Duodenal mucosa (tissue), 2 donors: ENCODE results near the gene C19orf33.

ENCODE experiments used
- H3K27ac ChIP-seq: one replicate; pipeline ENCODE4 v1.7.0; 2013; ENCODE audit warnings: low read depth, low read length
- H3K27me3 ChIP-seq, 2 donors: one replicate each; pipeline ENCODE4 v1.7.0; 2013; ENCODE audit warnings: low read length in 2 of 2, control low read depth in 1 of 2; ENCODE audit not compliant: insufficient read depth in 2 of 2, control insufficient read depth in 1 of 2
- H3K36me3 ChIP-seq, 2 donors: one replicate each; pipeline ENCODE4 v1.7.0; 2013; ENCODE audit warnings: low read length in 2 of 2, control low read depth in 1 of 2; ENCODE audit not compliant: insufficient read depth in 2 of 2, control insufficient read depth in 1 of 2
- H3K4me1 ChIP-seq, 2 donors: one replicate each; pipeline ENCODE4 v1.7.0; 2013; ENCODE audit warnings: low read length in 2 of 2, control low read depth in 1 of 2; ENCODE audit not compliant: insufficient read depth in 2 of 2, control insufficient read depth in 1 of 2
- H3K4me3 ChIP-seq, 2 donors: one replicate each; pipeline ENCODE4 v1.7.0; 2013; ENCODE audit warnings: low read length in 2 of 2, low read depth in 1 of 2
- H3K9ac ChIP-seq, 2 donors: one replicate each; pipeline ENCODE4 v1.7.0; 2013; ENCODE audit warnings: low read length in 2 of 2, low read depth in 1 of 2
- H3K9me3 ChIP-seq, 2 donors: one replicate each; pipeline ENCODE4 v1.7.0; 2013; ENCODE audit warnings: low read length in 2 of 2, control low read depth in 1 of 2; ENCODE audit not compliant: control insufficient read depth in 1 of 2

Gene C19orf33

GRCh38 chr19:38290631-38291147 is 13.4 kb upstream of the C19orf33 start:
- H3K27ac ChIP-seq = no peak overlapping the region

GRCh38 chr19:38291855-38292254 is 12.2 kb upstream of the C19orf33 start:
- Histone ChIP-seq H3K36me3 (peaks cover 26 to 63% of the 10 kb centered on the region in 2 donors), H3K27me3 (no peaks in the 10 kb centered on the region), H3K4me3 (no peak overlapping the region), H3K27ac (no peak overlapping the region), H3K9me3 (no peaks in the 10 kb centered on the region), H3K4me1 (no peaks in the 10 kb centered on the region), H3K9ac (no peak overlapping the region)

More at GRCh38 chr19:38290631-38291147, 13.4 kb upstream of the C19orf33 start:
- H3K4me3 ChIP-seq = no peak overlapping the region
- no peaks in the 10 kb centered on the region for H3K4me1 ChIP-seq
- no peaks in the 10 kb centered on the region for H3K27me3 ChIP-seq
- peaks cover 26 to 70% of the 10 kb centered on the region in 2 donors for H3K36me3 ChIP-seq
- no peaks in the 10 kb centered on the region for H3K9me3 ChIP-seq
- no peak overlapping the region for H3K9ac ChIP-seq

- H3K4me1 ChIP-seq = no peaks in the 10 kb centered on the region
- H3K27ac ChIP-seq = no peak overlapping the region
- H3K9me3 ChIP-seq = no peaks in the 10 kb centered on the region
- H3K9ac ChIP-seq = no peak overlapping the region
- H3K27me3 ChIP-seq = no peaks in the 10 kb centered on the region
- H3K4me3 ChIP-seq = no peak overlapping the region
- peaks cover 26 to 53% of the 10 kb centered on the region in 2 donors for H3K36me3 ChIP-seq
These were observed 10.8 kb upstream of the C19orf33 start for GRCh38 chr19:38293281-38293680.

GRCh38 chr19:38294090-38294489 is 10.0 kb upstream of the C19orf33 start:
- no peak overlapping the region for H3K27ac ChIP-seq
- no peaks in the 10 kb centered on the region for H3K4me1 ChIP-seq
- H3K9ac ChIP-seq = no peak overlapping the region
- H3K36me3 ChIP-seq = peaks cover 20 to 45% of the 10 kb centered on the region in 2 donors
- H3K4me3 ChIP-seq = no peak overlapping the region
- no peaks in the 10 kb centered on the region for H3K27me3 ChIP-seq
- no peaks in the 10 kb centered on the region for H3K9me3 ChIP-seq

- Histone ChIP-seq H3K9me3 (no peaks in the 10 kb centered on the region), H3K27me3 (no peaks in the 10 kb centered on the region), H3K4me1 (peaks cover 0 to 13% of the 10 kb centered on the region in 2 donors), H3K4me3 (no peak overlapping the region), H3K27ac (no peak overlapping the region), H3K36me3 (peaks cover 3 to 4% of the 10 kb centered on the region in 2 donors), H3K9ac (no peak overlapping the region)
These were observed 5.0 kb upstream of the C19orf33 start for GRCh38 chr19:38298821-38299680.

GRCh38 chr19:38304352-38304865 is 358 bp downstream of the C19orf33 start:
- Histone ChIP-seq H3K27ac (peak overlapping the region; percentile 96), H3K4me3 (peak overlapping the region; percentile 71 to 80), H3K9ac (peak overlapping the region; percentile 88 to 92), H3K4me1 (peaks cover 0 to 19% of the 10 kb centered on the region in 2 donors), H3K36me3 (peaks cover 4 to 23% of the 10 kb centered on the region in 2 donors), H3K9me3 (no peaks in the 10 kb centered on the region), H3K27me3 (no peaks in the 10 kb centered on the region)

GRCh38 chr19:38304866-38305429 is 897 bp downstream of the C19orf33 start:
- Histone ChIP-seq H3K9ac (peak overlapping the region; percentile 88 to 92), H3K36me3 (peaks cover 4 to 25% of the 10 kb centered on the region in 2 donors), H3K4me3 (peak overlapping the region; percentile 71 to 80), H3K4me1 (peaks cover 0 to 19% of the 10 kb centered on the region in 2 donors), H3K27me3 (no peaks in the 10 kb centered on the region), H3K27ac (peak overlapping the region; percentile 96), H3K9me3 (no peaks in the 10 kb centered on the region)

GRCh38 chr19:38306236-38306635 is 2.2 kb downstream of the C19orf33 start:
- peaks cover 4 to 25% of the 10 kb centered on the region in 2 donors for H3K36me3 ChIP-seq
- H3K9me3 ChIP-seq = no peaks in the 10 kb centered on the region
- no peak overlapping the region for H3K27ac ChIP-seq
- H3K4me3 ChIP-seq = no peak overlapping the region
- H3K9ac ChIP-seq = no peak overlapping the region
- H3K27me3 ChIP-seq = no peaks in the 10 kb centered on the region
- peaks cover 0 to 11% of the 10 kb centered on the region in 2 donors for H3K4me1 ChIP-seq

- H3K9me3 ChIP-seq = no peaks in the 10 kb centered on the region
- H3K4me1 ChIP-seq = peaks cover 0 to 11% of the 10 kb centered on the region in 2 donors
- no peak overlapping the region for H3K4me3 ChIP-seq
- H3K36me3 ChIP-seq = peaks cover 4 to 25% of the 10 kb centered on the region in 2 donors
- no peaks in the 10 kb centered on the region for H3K27me3 ChIP-seq
- H3K9ac ChIP-seq = no peak overlapping the region
- H3K27ac ChIP-seq = no peak overlapping the region
These were observed 3.0 kb downstream of the C19orf33 start for GRCh38 chr19:38307076-38307475.

GRCh38 chr19:38307597-38307996 is 3.5 kb downstream of the C19orf33 start:
- Histone ChIP-seq H3K27me3 (no peaks in the 10 kb centered on the region), H3K9ac (no peak overlapping the region), H3K36me3 (peaks cover 4 to 25% of the 10 kb centered on the region in 2 donors), H3K4me1 (peaks cover 0 to 11% of the 10 kb centered on the region in 2 donors), H3K4me3 (no peak overlapping the region), H3K27ac (no peak overlapping the region), H3K9me3 (no peaks in the 10 kb centered on the region)
